Astrocyte (in vitro differentiated cells and primary cell): ENCODE results near the gene BTBD10. TPM values are rescaled to one million over a fixed set of nuclear protein-coding genes. Genes with fewer than 3 reads are reported as not detected.

Experiments used
- DNase-seq: peaks from one replicate; pipeline ENCODE4 v3.0.0-alpha.2; 2010; ENCODE audit warnings: low read depth
- FAIRE-seq: peaks from 2 replicates; lab custom pipeline; 2011; peaks lifted over from hg19 to GRCh38; lab: Jason Lieb, UNC
- H2AFZ ChIP-seq: 2 replicates; pipeline ENCODE4 v1.6.0; 2012; ENCODE audit warnings: low read depth, low read length, inconsistent platforms
- H3K27ac ChIP-seq: 2 replicates; pipeline ENCODE4 v1.5.1; 2011; ENCODE audit warnings: low read depth, low read length, inconsistent platforms
- H3K27me3 ChIP-seq: 2 replicates; pipeline ENCODE4 v1.6.0; 2011; ENCODE audit warnings: low read length, inconsistent platforms; ENCODE audit not compliant: insufficient read depth
- H3K36me3 ChIP-seq: 2 replicates; pipeline ENCODE4 v1.5.1; 2011; ENCODE audit warnings: low read length, inconsistent platforms; ENCODE audit not compliant: insufficient read depth
- H3K4me1 ChIP-seq: 2 replicates; pipeline ENCODE4 v1.5.1; 2011; ENCODE audit warnings: low read length, inconsistent platforms; ENCODE audit not compliant: insufficient read depth
- H3K4me2 ChIP-seq: 2 replicates; pipeline ENCODE4 v1.6.0; 2012; ENCODE audit warnings: low read length, inconsistent platforms
- H3K4me3 ChIP-seq: 2 replicates; pipeline ENCODE4 v1.5.1; 2011; ENCODE audit warnings: low read depth, mild to moderate bottlenecking, low read length, inconsistent platforms; ENCODE audit not compliant: insufficient read depth
- H3K79me2 ChIP-seq: 2 replicates; pipeline ENCODE4 v1.6.0; 2012; ENCODE audit warnings: mild to moderate bottlenecking, low read length, inconsistent platforms; ENCODE audit not compliant: insufficient read depth
- H3K9ac ChIP-seq: 2 replicates; pipeline ENCODE4 v1.6.0; 2012; ENCODE audit warnings: mild to moderate bottlenecking, low read length, inconsistent platforms
- H3K9me3 ChIP-seq: 2 replicates; pipeline ENCODE4 v1.5.1; 2012; ENCODE audit warnings: low read depth, mild to moderate bottlenecking, low read length, inconsistent platforms; ENCODE audit not compliant: insufficient read depth
- H4K20me1 ChIP-seq: 2 replicates; pipeline ENCODE4 v1.6.0; 2012; ENCODE audit warnings: low read length, inconsistent platforms; ENCODE audit not compliant: insufficient read depth
- H3K27ac Mint-ChIP-seq: one replicate; pipeline ENCODE4 v1.8.0; 2021; ENCODE audit warnings: mild to moderate bottlenecking, mixed read lengths; ENCODE audit not compliant: unreplicated experiment
- H3K27me3 Mint-ChIP-seq: one replicate; pipeline ENCODE4 v1.8.0; 2021; ENCODE audit warnings: low read depth, mixed read lengths; ENCODE audit not compliant: unreplicated experiment
- H3K36me3 Mint-ChIP-seq: one replicate; pipeline ENCODE4 v1.8.0; 2021; ENCODE audit warnings: low read depth, mixed read lengths; ENCODE audit not compliant: unreplicated experiment
- H3K4me1 Mint-ChIP-seq: one replicate; pipeline ENCODE4 v1.8.0; 2021; ENCODE audit warnings: low read depth, mixed read lengths; ENCODE audit not compliant: unreplicated experiment
- H3K4me3 Mint-ChIP-seq: one replicate; pipeline ENCODE4 v1.8.0; 2021; ENCODE audit warnings: mild to moderate bottlenecking, moderate library complexity, mixed read lengths; ENCODE audit not compliant: unreplicated experiment
- H3K9me3 Mint-ChIP-seq: one replicate; pipeline ENCODE4 v1.8.0; 2021; ENCODE audit warnings: mild to moderate bottlenecking, mixed read lengths; ENCODE audit not compliant: unreplicated experiment
- EZH2 ChIP-seq: IDR thresholded peaks from 2 replicates; pipeline ENCODE4 v1.6.1; 2012; ENCODE audit warnings: mild to moderate bottlenecking, low read length, inconsistent platforms; ENCODE audit not compliant: insufficient read depth
- total RNA-seq: library from RNA; stranded (reverse); gene quantifications from 2 replicates; pipeline ENCODE4 v1.2.1, GENCODE V29; 2021
- TF ChIP-seq, protein P1 (sequence below): IDR thresholded peaks from 2 replicates; pipeline ENCODE4 v1.5.1; 2011; ENCODE audit warnings: low read depth, mild to moderate bottlenecking, inconsistent platforms, low read length, moderate library complexity; ENCODE audit not compliant: insufficient read depth

BTBD10 gene
- total RNA-seq, 1 donor from 2014 or later = 58.9 TPM

DNA sequence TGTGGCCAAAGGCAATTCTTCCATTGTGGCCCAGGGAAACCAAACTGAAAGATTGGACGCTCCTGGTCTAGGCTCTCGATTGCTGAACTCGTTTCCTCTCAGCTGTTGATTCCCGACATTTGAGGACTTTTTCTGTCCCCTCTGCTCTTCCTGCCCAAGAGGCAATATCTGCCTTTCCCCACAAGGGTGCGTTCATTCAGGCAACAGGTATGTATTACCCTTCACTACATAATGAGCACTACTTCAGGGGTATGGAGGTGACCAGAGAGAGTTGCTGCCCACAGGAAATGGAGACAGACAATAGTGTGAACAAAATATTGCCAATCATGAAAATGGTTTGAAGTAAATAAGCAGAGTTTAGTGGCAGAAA is 24.6 kb upstream of the BTBD10 start:
- no peak for DNase-seq
- TF ChIP-seq, protein P1, sequence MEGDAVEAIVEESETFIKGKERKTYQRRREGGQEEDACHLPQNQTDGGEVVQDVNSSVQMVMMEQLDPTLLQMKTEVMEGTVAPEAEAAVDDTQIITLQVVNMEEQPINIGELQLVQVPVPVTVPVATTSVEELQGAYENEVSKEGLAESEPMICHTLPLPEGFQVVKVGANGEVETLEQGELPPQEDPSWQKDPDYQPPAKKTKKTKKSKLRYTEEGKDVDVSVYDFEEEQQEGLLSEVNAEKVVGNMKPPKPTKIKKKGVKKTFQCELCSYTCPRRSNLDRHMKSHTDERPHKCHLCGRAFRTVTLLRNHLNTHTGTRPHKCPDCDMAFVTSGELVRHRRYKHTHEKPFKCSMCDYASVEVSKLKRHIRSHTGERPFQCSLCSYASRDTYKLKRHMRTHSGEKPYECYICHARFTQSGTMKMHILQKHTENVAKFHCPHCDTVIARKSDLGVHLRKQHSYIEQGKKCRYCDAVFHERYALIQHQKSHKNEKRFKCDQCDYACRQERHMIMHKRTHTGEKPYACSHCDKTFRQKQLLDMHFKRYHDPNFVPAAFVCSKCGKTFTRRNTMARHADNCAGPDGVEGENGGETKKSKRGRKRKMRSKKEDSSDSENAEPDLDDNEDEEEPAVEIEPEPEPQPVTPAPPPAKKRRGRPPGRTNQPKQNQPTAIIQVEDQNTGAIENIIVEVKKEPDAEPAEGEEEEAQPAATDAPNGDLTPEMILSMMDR = no peak
- no peak for TF ChIP-seq EZH2
- Histone ChIP-seq H3K27ac (no peak overlapping the region), H3K9me3 (no peaks in the 10 kb centered on the region), H3K79me2 (no peaks in the 10 kb centered on the region), H3K4me1 (no peaks in the 10 kb centered on the region), H2AFZ (peak overlapping the region; percentile 52), H3K36me3 (no peaks in the 10 kb centered on the region), H3K9ac (no peak overlapping the region), H4K20me1 (no peaks in the 10 kb centered on the region), H3K4me2 (peak overlapping the region; percentile 36), H3K27me3 (peaks cover 3% of the 10 kb centered on the region), H3K4me3 (no peak overlapping the region)
- Mint-ChIP-seq H3K27me3 (peaks cover under 1% of the 10 kb centered on the region), H3K4me3 (no peak overlapping the region), H3K27ac (no peak overlapping the region), H3K9me3 (peaks cover 10% of the 10 kb centered on the region), H3K4me1 (no peaks in the 10 kb centered on the region), H3K36me3 (no peaks in the 10 kb centered on the region)
- no peak for FAIRE-seq

- Mint-ChIP-seq H3K4me1 (no peaks in the 10 kb centered on the region), H3K36me3 (no peaks in the 10 kb centered on the region), H3K4me3 (no peak overlapping the region), H3K27ac (no peak overlapping the region), H3K9me3 (peaks cover 10% of the 10 kb centered on the region), H3K27me3 (peaks cover 2% of the 10 kb centered on the region)
- H3K79me2 ChIP-seq = no peaks in the 10 kb centered on the region
- no peaks in the 10 kb centered on the region for H4K20me1 ChIP-seq
- H3K4me2 ChIP-seq = peak overlapping the region; percentile 36
- no peak overlapping the region for H3K9ac ChIP-seq
- no peaks in the 10 kb centered on the region for H3K36me3 ChIP-seq
- TF ChIP-seq EZH2 = no peak
- TF ChIP-seq, protein P1 = no peak
- H3K27me3 ChIP-seq = peaks cover 3% of the 10 kb centered on the region
- FAIRE-seq (no peak), DNase-seq (no peak)
- no peak overlapping the region for H3K27ac ChIP-seq
- H3K9me3 ChIP-seq = no peaks in the 10 kb centered on the region
- H2AFZ ChIP-seq = peak overlapping the region; percentile 52
- H3K4me3 ChIP-seq = no peak overlapping the region
- no peaks in the 10 kb centered on the region for H3K4me1 ChIP-seq
These were observed 24.1 kb upstream of the BTBD10 start for GRCh38 chr11:13486926-13487660.

GRCh38 chr11:13480198-13480597 is 17.2 kb upstream of the BTBD10 start:
- H3K27me3 ChIP-seq = no peaks in the 10 kb centered on the region
- H3K36me3 Mint-ChIP-seq = peaks cover 2% of the 10 kb centered on the region
- H3K36me3 ChIP-seq = no peaks in the 10 kb centered on the region
- peaks cover 6% of the 10 kb centered on the region for H3K27me3 Mint-ChIP-seq
- H3K4me3 Mint-ChIP-seq = no peak overlapping the region
- H3K4me3 ChIP-seq = no peak overlapping the region
- no peak overlapping the region for H3K4me2 ChIP-seq
- no peaks in the 10 kb centered on the region for H3K79me2 ChIP-seq
- H3K27ac Mint-ChIP-seq = no peak overlapping the region
- FAIRE-seq = no peak
- no peak overlapping the region for H3K27ac ChIP-seq
- no peaks in the 10 kb centered on the region for H3K4me1 ChIP-seq
- no peaks in the 10 kb centered on the region for H3K4me1 Mint-ChIP-seq
- DNase-seq = no peak
- peaks cover 12% of the 10 kb centered on the region for H3K9me3 Mint-ChIP-seq
- no peak overlapping the region for H3K9ac ChIP-seq
- H3K9me3 ChIP-seq = no peaks in the 10 kb centered on the region
- no peak for TF ChIP-seq EZH2
- TF ChIP-seq, protein P1 = no peak
- no peaks in the 10 kb centered on the region for H4K20me1 ChIP-seq
- no peak overlapping the region for H2AFZ ChIP-seq
